ENCODE data around the gene TNPO2.

DNA sequence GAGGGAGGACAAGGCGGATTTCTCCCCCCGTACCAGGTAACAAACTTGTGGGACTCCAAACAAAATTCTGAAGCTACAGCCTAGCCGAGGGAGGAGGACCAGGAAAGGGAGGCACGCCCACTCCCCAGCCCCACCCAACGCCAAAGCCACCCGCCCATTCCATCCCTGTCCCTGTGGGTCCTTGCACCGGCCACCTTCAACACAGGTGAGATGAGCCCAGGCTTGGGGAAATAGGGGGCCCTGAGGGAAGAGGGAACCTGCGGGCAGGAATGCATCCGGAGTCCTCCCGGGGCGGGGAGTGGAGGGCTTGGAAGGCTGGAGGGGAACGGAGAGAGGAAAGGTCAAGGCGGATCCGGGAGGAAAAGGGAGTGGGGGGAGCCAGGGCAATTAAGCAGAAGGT lies 27.9 kb upstream of the TNPO2 start, which contains the start of gene BEST2:
- TF ChIP-seq, protein P1, sequence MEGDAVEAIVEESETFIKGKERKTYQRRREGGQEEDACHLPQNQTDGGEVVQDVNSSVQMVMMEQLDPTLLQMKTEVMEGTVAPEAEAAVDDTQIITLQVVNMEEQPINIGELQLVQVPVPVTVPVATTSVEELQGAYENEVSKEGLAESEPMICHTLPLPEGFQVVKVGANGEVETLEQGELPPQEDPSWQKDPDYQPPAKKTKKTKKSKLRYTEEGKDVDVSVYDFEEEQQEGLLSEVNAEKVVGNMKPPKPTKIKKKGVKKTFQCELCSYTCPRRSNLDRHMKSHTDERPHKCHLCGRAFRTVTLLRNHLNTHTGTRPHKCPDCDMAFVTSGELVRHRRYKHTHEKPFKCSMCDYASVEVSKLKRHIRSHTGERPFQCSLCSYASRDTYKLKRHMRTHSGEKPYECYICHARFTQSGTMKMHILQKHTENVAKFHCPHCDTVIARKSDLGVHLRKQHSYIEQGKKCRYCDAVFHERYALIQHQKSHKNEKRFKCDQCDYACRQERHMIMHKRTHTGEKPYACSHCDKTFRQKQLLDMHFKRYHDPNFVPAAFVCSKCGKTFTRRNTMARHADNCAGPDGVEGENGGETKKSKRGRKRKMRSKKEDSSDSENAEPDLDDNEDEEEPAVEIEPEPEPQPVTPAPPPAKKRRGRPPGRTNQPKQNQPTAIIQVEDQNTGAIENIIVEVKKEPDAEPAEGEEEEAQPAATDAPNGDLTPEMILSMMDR (IDR thresholded peaks at IDR 0.05; ENCODE audit: insufficient read depth, low read depth, low read length), result no peak
- TF ChIP-seq EZH2 (IDR thresholded peaks at IDR 0.05; ENCODE audit: insufficient read depth, low read length), result no peak

Data from astrocyte (in vitro differentiated cells and primary cell).